ENCODE measurements around the gene PREPL. TPM values are rescaled to one million over a fixed set of nuclear protein-coding genes. Genes with fewer than 3 reads are reported as not detected.

Gene PREPL
- total and polyA plus RNA-seq, 2 of the 8 experiments (the other 6 are each of a cell fraction or from before 2014, with no cell fraction given), result 13.6 to 38.9 TPM

DNA sequence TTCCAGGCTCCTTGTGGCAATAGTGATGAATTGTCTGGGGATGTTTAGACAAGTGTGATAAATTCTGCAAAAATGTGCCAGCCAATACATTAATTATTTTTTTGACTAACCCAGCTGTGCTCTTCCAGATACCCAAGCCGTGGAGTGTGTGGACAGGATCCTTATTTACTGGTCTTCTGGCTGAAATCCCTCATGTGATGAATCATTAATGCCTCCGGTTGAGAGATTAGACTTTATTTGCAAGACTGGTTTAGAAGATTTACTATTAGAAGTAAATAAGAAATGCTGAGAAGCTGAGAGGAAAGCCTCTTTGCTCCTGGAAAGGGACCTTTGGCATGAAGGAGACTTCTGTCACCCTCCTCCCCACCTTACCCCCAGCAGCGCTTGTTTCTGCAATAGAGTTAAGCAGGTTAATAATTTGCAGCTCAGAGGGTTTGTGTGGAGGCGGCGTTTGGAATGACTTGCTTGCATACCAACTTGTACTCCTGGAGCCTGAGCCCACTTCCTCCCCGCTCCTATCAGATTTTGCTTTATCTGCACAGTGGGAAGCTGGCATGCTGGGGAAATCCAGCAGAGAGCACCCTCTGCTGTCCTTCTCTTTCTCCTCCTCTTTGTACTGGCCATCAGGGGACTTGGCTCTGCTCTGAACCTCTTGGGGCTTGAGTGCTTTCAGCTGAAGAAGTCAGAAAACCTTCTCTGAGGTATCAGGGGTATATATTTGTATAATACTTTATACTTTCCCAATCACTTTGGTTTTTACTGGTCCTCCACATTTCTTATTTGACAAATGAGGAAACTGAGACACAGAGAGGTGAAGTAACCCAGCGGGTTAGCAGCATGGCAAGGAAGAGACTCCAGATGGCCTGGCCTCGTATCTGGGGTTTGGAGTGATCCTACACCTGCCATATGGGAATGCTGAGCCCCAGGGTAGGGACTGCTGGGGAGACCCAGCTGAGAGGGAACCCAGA, 69.7 kb downstream of the PREPL start (continued):
- TF ChIP-seq, protein P1, sequence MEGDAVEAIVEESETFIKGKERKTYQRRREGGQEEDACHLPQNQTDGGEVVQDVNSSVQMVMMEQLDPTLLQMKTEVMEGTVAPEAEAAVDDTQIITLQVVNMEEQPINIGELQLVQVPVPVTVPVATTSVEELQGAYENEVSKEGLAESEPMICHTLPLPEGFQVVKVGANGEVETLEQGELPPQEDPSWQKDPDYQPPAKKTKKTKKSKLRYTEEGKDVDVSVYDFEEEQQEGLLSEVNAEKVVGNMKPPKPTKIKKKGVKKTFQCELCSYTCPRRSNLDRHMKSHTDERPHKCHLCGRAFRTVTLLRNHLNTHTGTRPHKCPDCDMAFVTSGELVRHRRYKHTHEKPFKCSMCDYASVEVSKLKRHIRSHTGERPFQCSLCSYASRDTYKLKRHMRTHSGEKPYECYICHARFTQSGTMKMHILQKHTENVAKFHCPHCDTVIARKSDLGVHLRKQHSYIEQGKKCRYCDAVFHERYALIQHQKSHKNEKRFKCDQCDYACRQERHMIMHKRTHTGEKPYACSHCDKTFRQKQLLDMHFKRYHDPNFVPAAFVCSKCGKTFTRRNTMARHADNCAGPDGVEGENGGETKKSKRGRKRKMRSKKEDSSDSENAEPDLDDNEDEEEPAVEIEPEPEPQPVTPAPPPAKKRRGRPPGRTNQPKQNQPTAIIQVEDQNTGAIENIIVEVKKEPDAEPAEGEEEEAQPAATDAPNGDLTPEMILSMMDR (IDR thresholded peaks at IDR 0.05; ENCODE audit: control extremely low read depth in 1 of 3, insufficient read depth in 1 of 3, low read depth in 1 of 3, low read length in 3 of 3), result peak in 2 of 3 experiments; percentile 21 to 29; a peak in 2 of 4 replicates
- TF ChIP-seq BCL11A (IDR thresholded peaks at IDR 0.05; ENCODE audit: low read depth in 2 of 2, low read length in 2 of 2), result no peak

Data from H1 (cell line).